ENCODE data around the gene TTC34.

TTC34 gene

GRCh38 chr1:2828586-2829250, 27.2 kb upstream of the TTC34 start:
- DNase-seq (ENCODE audit: low spot score): no peak

DNA sequence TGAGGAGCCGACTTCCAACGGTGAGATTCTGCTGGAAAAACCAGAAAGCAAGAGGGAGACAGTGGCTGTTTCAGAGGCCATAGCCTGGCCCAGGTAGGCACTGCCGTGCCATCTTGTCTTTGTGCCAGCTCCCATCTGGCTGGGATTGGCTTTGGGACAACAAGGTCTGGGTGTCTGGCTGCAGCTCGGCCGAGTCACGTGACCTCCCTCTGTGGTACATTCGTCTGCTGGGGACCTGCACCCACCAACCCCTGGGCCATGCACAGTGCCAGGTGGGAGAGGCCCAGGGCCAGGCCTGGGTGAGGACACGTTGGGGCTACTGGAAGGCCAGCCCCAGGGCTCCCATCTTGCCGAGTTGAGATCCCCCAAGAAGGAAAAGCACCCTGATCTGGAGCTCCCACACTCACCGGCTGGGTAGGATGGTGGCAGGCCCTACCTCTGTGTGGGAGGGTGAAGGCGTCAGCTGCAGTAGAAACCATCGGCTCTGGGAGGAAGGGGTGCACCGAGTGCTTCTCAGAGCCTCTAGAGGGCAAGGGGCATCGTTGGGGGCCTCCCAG, 25.3 kb upstream of the TTC34 start:
- no peak for DNase-seq (ENCODE audit: low spot score)

GRCh38 chr1:2826316-2826715, 24.8 kb upstream of the TTC34 start:
- DNase-seq (ENCODE audit: low spot score): no peak

- no peak for DNase-seq (ENCODE audit: low spot score)
These were observed 24.1 kb upstream of the TTC34 start for GRCh38 chr1:2825487-2826189.

GRCh38 chr1:2824999-2825398, 23.5 kb upstream of the TTC34 start:
- DNase-seq (ENCODE audit: low spot score): no peak

- no peak for DNase-seq (ENCODE audit: low spot score)
These were observed 22.6 kb upstream of the TTC34 start for GRCh38 chr1:2823921-2824610.

- no peak for DNase-seq (ENCODE audit: low spot score)
These were observed 21.2 kb upstream of the TTC34 start for GRCh38 chr1:2822621-2823145.

- DNase-seq (ENCODE audit: low spot score): no peak
These were observed 20.6 kb upstream of the TTC34 start for GRCh38 chr1:2821966-2822620.

DNA sequence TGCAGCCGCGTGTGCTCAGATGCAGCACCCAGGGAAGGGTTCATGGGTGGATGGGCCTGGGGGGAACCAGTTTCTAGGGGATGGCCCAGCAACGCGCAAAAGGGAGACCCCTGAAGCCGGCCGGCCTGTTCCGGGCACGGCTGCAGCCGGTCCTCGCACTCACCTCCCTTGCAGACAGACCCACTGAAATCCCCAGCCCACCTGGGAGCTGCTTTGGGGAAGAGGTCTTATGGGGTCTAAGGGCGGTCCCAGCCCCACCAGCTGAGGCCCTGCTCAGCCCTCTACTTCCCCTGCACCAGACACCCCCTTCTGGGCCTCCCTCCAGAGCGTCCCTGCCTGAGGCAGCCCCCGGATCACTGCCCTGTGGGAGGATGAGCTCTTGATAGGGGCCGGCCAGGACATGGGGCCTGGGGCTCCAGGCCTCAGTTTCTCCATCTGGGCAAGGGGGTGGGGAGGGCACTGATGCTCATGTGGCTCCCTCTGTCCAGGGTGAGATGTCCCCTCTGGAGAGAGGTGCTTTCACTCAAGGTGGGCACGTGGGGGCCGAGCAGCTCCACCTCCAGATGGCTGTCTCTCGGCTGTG, 20.0 kb upstream of the TTC34 start:
- no peak for DNase-seq (ENCODE audit: low spot score)

DNA sequence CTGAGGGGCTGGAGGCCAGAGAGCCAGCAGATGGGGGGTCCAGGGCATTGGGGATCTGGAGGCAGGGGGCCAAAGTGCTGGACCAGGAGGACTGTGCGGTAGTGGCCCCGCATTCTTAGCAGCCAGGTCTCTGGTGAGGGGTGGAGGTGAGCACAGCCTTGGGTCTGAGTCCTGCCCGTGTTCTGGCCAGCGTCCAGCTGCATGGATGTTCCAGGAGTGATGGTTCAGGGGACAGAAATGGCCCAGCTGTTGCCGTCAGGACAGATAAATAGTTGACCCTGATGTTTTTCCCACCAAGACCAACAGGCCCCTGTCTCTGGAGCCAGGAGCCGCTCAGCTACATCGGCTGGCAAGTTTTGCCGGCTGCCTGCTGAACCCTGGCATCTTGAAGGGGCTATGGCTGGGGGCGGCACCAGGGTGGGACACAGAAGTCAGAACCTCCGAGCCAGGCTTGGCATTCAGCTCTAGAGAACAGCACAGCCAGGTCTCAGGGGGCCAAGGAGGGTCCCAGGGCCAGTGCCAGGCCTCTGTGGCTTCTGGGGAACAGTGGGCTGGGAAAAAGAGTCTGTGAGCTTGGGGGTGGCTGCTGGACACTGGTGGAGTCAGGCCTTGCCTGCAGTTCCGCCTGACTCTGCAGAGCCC, 19.4 kb upstream of the TTC34 start:
- DNase-seq (ENCODE audit: low spot score): no peak

GRCh38 chr1:2819831-2820730, 18.6 kb upstream of the TTC34 start:
- no peak for DNase-seq (ENCODE audit: low spot score)

- no peak for DNase-seq (ENCODE audit: low spot score)
These were observed 17.9 kb upstream of the TTC34 start for GRCh38 chr1:2819429-2819828.

DNA sequence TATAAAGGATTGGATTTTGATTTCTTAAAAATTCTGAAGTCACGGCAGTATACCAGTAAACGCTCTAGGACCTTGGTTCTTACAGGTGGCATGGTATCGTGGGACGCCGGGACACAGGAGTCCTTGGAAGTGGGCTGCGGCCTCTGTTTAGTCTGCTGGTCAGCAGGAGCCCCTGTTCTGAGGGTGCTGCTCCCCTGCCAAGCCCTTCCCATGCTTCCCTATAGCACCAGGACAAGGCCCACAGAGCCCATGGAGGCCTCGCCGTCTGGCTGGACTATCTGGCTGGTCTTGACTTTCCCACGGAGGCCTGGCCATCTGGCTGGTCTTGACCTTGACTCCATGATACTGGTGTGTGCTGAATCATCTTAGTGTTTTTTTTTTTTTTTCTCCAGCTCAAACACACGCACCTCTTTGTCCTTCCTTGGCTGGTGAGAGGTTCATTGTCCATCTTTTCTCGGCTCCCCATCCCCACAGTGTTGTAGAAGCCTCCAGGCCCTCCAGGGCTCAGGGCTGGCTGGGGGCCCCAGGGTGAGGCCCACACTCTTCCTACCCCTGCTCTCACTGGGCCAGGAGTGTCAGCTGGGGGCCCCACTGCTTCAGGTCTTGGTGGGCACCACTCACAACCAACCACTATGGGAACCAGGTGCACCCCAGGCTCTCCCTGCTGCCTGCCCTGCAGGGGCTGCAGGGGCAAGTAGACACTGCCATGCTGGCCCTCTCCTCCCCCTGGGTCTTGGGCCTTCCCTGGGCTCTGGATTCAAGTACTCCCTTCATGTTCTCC, 16.5 kb upstream of the TTC34 start:
- DNase-seq (ENCODE audit: low spot score): no peak

GRCh38 chr1:2816786-2817185, 15.3 kb upstream of the TTC34 start:
- DNase-seq (ENCODE audit: low spot score): no peak

DNA sequence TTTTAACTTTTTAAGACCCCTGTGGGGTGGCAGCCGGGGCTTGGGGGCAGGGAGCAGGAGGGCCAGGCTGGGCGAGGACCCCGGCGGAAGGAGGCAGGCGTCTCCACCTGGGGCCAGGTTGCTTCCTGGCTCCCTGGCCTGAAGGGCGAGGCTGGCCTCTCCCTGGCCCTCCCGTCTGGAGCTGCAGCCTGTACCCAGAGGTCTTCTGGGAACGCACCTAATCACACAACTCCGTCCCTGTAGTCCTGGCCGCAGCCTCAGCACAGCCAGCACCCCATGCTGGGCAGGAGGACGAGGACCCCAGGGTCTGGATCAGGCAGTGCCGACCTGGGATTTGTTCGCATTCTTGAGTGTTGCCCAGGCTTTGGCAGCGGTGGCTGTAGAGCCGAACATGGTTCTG, 14.1 kb upstream of the TTC34 start:
- DNase-seq (ENCODE audit: low spot score): no peak

- no peak for DNase-seq (ENCODE audit: low spot score)
These were observed 13.1 kb upstream of the TTC34 start for GRCh38 chr1:2814511-2815075.

DNA sequence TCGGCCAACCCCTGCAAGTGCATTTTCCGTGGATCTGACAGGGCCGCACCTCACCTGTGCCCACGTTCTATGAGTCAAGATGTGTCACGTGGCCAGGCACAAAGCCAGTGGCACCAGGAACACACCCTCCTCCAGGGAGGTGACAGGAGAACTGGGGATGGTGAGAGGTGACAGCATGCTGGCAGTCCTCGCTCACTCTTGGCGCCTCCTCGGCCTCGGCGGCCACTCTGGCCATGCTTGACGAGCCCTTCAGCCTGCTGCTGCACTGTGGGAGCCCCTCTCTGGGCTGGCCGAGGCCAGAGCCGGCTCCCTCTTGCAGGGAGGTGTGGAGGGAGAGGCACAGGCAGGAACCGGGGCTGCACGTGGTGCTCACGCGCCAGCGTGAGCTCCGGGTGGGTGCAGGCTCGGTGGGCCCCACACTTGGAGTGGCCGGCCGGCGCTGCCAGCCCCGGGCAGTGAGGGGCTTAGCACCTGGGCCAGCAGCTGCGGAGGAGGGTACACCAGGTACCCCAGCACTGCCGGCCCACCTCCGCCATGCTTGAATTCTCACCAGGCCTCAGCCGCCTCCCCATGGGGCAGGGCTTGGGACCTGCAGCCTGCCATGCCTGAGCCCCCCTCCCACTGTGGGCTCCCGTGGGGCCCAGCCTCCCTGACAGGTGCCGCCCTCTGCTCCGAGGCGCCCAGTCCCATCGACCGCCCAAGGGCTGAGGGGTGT, 11.6 kb upstream of the TTC34 start:
- DNase-seq (ENCODE audit: low spot score): no peak

DNA sequence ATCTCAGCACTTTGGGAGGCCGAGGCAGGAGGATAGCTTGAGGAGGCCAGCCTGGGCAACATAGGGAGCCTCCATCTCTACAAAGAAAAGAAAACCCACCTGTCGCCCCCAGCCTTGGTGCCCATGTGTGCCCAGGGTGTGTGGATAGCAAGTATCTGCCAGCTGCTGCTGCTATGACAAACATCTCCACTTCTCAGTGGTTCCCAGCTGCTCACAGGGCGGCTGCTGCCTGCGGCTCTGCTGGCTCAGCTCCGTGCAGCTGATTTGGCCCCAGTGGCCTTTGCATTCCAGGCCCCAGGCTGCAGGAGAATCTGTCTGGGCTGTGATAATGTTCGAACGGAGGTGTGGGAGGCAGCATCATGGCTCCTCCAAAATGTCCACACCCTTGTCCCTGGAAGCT, 10.6 kb upstream of the TTC34 start:
- no peak for DNase-seq (ENCODE audit: low spot score)

DNA sequence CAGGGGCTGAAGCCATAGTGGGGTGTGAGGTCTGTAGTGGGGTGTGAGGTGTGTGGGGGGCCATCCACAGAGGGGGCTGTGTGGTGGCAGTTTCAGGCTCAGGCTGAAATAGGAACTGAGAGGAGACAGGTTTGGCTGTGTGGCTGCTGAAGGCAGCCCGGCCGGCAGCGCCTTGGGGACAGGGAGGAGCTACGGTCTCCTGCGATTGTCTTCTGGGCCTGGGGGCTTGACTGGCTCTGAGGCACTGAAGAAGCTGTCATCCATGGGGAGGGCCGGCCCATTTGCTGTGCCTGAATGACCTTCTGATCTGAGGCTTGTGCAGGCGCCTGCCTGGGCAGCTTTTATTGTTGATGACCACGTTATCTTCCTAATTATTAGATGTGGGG, 10.0 kb upstream of the TTC34 start:
- DNase-seq (ENCODE audit: low spot score): no peak

Data from AG08396 (cell line).